Ectodermal cell (in vitro differentiated cells): Measurements from ENCODE around the gene STK36.
A peak's percentile ranks its signal among the peaks of the same experiment; 100 is the strongest.

ENCODE experiments used
- H3K27ac ChIP-seq: 2 replicates; pipeline ENCODE4 v1.7.0; 2013; ENCODE audit warnings: mild to moderate bottlenecking, low read depth, low read length; ENCODE audit not compliant: insufficient read depth, poor library complexity, severe bottlenecking
- H3K27me3 ChIP-seq: 2 replicates; pipeline ENCODE4 v1.7.0; 2013; ENCODE audit warnings: mild to moderate bottlenecking, low read length; ENCODE audit not compliant: insufficient read depth, control insufficient read depth, poor library complexity, severe bottlenecking
- H3K36me3 ChIP-seq: one replicate; pipeline ENCODE4 v1.7.0; 2013; ENCODE audit warnings: low read length; ENCODE audit not compliant: control insufficient read depth, insufficient read depth
- H3K4me1 ChIP-seq: one replicate; pipeline ENCODE4 v1.7.0; 2013; ENCODE audit warnings: low read length; ENCODE audit not compliant: control insufficient read depth, insufficient read depth
- H3K4me3 ChIP-seq: 2 replicates; pipeline ENCODE4 v1.7.0; 2013; ENCODE audit warnings: low read depth, low read length, control low read depth; ENCODE audit not compliant: insufficient read depth
- H3K9me3 ChIP-seq: 2 replicates; pipeline ENCODE4 v1.7.0; 2013; ENCODE audit warnings: mild to moderate bottlenecking, low read length, moderate library complexity; ENCODE audit not compliant: control insufficient read depth
- WGBS, 2 experiments: methylation state at CpG; one replicate each; pipeline ENCODE4 v1.1.7; 2013; ENCODE audit warnings: missing lambda C conversion rate in 2 of 2; 5-methylcytosine and 5-hydroxymethylcytosine counted together

The STK36 gene

GRCh38 chr2:218694405-218695145, 22.7 kb downstream of the STK36 start:
- Histone ChIP-seq H3K36me3 (peaks cover 25% of the 10 kb centered on the region), H3K4me1 (peaks cover 12% of the 10 kb centered on the region), H3K4me3 (no peak overlapping the region), H3K27ac (peak overlapping the region; percentile 72), H3K9me3 (no peaks in the 10 kb centered on the region), H3K27me3 (no peaks in the 10 kb centered on the region)
- WGBS, 2 experiments: 82 to 83% methylated on average over 3 of the region's 3 CpGs

GRCh38 chr2:218698885-218699284, 27.0 kb downstream of the STK36 start:
- 96 to 97% methylated on average over 8 of the region's 8 CpGs for WGBS, 2 experiments
- no peaks in the 10 kb centered on the region for H3K9me3 ChIP-seq
- peaks cover 10% of the 10 kb centered on the region for H3K36me3 ChIP-seq
- no peaks in the 10 kb centered on the region for H3K27me3 ChIP-seq
- H3K4me3 ChIP-seq: no peak overlapping the region
- H3K27ac ChIP-seq: no peak overlapping the region
- peaks cover 11% of the 10 kb centered on the region for H3K4me1 ChIP-seq

GRCh38 chr2:218701806-218702205, 29.9 kb downstream of the STK36 start:
- H3K4me3 ChIP-seq: no peak overlapping the region
- H3K27ac ChIP-seq: no peak overlapping the region
- peaks cover 10% of the 10 kb centered on the region for H3K36me3 ChIP-seq
- WGBS, 2 experiments: 94 to 97% methylated on average over 2 of the region's 2 CpGs
- H3K4me1 ChIP-seq: no peaks in the 10 kb centered on the region
- H3K9me3 ChIP-seq: no peaks in the 10 kb centered on the region
- H3K27me3 ChIP-seq: no peaks in the 10 kb centered on the region

GRCh38 chr2:218703341-218703740, 31.5 kb downstream of the STK36 start:
- no peaks in the 10 kb centered on the region for H3K9me3 ChIP-seq
- H3K4me1 ChIP-seq: no peaks in the 10 kb centered on the region
- WGBS, 2 experiments: 91 to 94% methylated on average over 4 of the region's 4 CpGs
- H3K27ac ChIP-seq: no peak overlapping the region
- peaks cover 10% of the 10 kb centered on the region for H3K36me3 ChIP-seq
- H3K27me3 ChIP-seq: no peaks in the 10 kb centered on the region
- H3K4me3 ChIP-seq: no peak overlapping the region

- WGBS, 2 experiments: 90 to 96% methylated on average over 4 of the region's 4 CpGs
- H3K9me3 ChIP-seq: no peaks in the 10 kb centered on the region
Observed at GRCh38 chr2:218708086-218708485, 36.2 kb downstream of the STK36 start.

GRCh38 chr2:218709908-218710307, 38.0 kb downstream of the STK36 start:
- H3K4me3 ChIP-seq: peak overlapping the region; percentile 70
- no peaks in the 10 kb centered on the region for H3K9me3 ChIP-seq
- H3K4me1 ChIP-seq: peaks cover 4% of the 10 kb centered on the region
- H3K27ac ChIP-seq: no peak overlapping the region
- H3K36me3 ChIP-seq: no peaks in the 10 kb centered on the region
- 91 to 94% methylated on average over 8 of the region's 8 CpGs for WGBS, 2 experiments
- H3K27me3 ChIP-seq: no peaks in the 10 kb centered on the region

More at GRCh38 chr2:218708086-218708485, 36.2 kb downstream of the STK36 start:
- Histone ChIP-seq H3K27ac (no peak overlapping the region), H3K27me3 (no peaks in the 10 kb centered on the region), H3K36me3 (no peaks in the 10 kb centered on the region), H3K4me1 (peaks cover 4% of the 10 kb centered on the region), H3K4me3 (no peak overlapping the region)

GRCh38 chr2:218710334-218710686, 38.4 kb downstream of the STK36 start:
- H3K9me3 ChIP-seq: no peaks in the 10 kb centered on the region
- WGBS, 2 experiments: 63 to 65% methylated on average over 14 of the region's 14 CpGs
- H3K4me3 ChIP-seq: peak overlapping the region; percentile 70
- no peaks in the 10 kb centered on the region for H3K27me3 ChIP-seq
- no peak overlapping the region for H3K27ac ChIP-seq
- peaks cover 3% of the 10 kb centered on the region for H3K36me3 ChIP-seq
- H3K4me1 ChIP-seq: peaks cover 4% of the 10 kb centered on the region

GRCh38 chr2:218710687-218711549, 39.0 kb downstream of the STK36 start, which contains the start of gene TTLL4:
Gene TTLL4, plus strand, starts transcription at chr2:218710835. Its CDS starts 26,842 bp downstream, at chr2:218737677.
- Histone ChIP-seq H3K27ac (no peak within 1 kb of the TSS), H3K27me3 (no peaks in the 10 kb centered on the region), H3K4me1 (peaks cover 4% of the 10 kb centered on the region), H3K4me3 (peak within 1 kb of the TSS; percentile 70), H3K36me3 (peaks cover 3% of the 10 kb centered on the region), H3K9me3 (no peaks in the 10 kb centered on the region)
- WGBS, 2 experiments: 0% methylated on average over 74 of the region's 74 CpGs

GRCh38 chr2:218711550-218711929, 39.7 kb downstream of the STK36 start:
- 22 to 32% methylated on average over 5 of the region's 5 CpGs for WGBS, 2 experiments
- Histone ChIP-seq H3K9me3 (no peaks in the 10 kb centered on the region), H3K27me3 (no peaks in the 10 kb centered on the region), H3K4me1 (peaks cover 4% of the 10 kb centered on the region), H3K27ac (no peak overlapping the region), H3K36me3 (peaks cover 3% of the 10 kb centered on the region), H3K4me3 (peak overlapping the region; percentile 70)

GRCh38 chr2:218713922-218714321, 42.0 kb downstream of the STK36 start:
- Histone ChIP-seq H3K4me1 (peaks cover 4% of the 10 kb centered on the region), H3K9me3 (no peaks in the 10 kb centered on the region), H3K27me3 (no peaks in the 10 kb centered on the region), H3K36me3 (peaks cover 10% of the 10 kb centered on the region), H3K27ac (no peak overlapping the region), H3K4me3 (no peak overlapping the region)
- 91 to 96% methylated on average over 2 of the region's 2 CpGs for WGBS, 2 experiments
